BE2C (cell line): ENCODE results near the gene MICU2.

Experiments
- DNase-seq: peaks from one replicate; pipeline ENCODE4 v3.0.0-alpha.2; 2020
- H3K27me3 ChIP-seq: fragments of 250-450 bp; sonication (Bioruptor Pico); 2 replicates; pipeline ENCODE4 v1.5.1; 2020; ENCODE audit warnings: mild to moderate bottlenecking
- H3K36me3 ChIP-seq: fragments of 250-450 bp; sonication (Bioruptor Pico); 2 replicates; pipeline ENCODE4 v1.5.1; 2020; ENCODE audit warnings: mild to moderate bottlenecking
- H3K4me1 ChIP-seq: fragments of 250-450 bp; sonication (Bioruptor Pico); 2 replicates; pipeline ENCODE4 v1.5.1; 2020
- H3K4me3 ChIP-seq: 2 replicates; pipeline ENCODE4 v1.5.1; 2011; ENCODE audit warnings: low read depth, low read length
- H3K9me3 ChIP-seq: fragments of 250-450 bp; sonication (Bioruptor Pico); 2 replicates; pipeline ENCODE4 v1.5.1; 2020
- CTCF ChIP-seq: IDR thresholded peaks from 2 replicates; pipeline ENCODE4 v1.5.1; 2012; ENCODE audit warnings: mild to moderate bottlenecking, low read depth, low read length

The MICU2 gene

GRCh38 chr13:21538280-21538679, 65.7 kb downstream of the MICU2 start:
- Histone ChIP-seq H3K36me3 (no peaks in the 10 kb centered on the region), H3K27me3 (no peaks in the 10 kb centered on the region), H3K4me3 (no peak overlapping the region), H3K4me1 (no peaks in the 10 kb centered on the region), H3K9me3 (no peaks in the 10 kb centered on the region)
- no peak for TF ChIP-seq CTCF
- no peak for DNase-seq

- no peak for TF ChIP-seq CTCF
- no peaks in the 10 kb centered on the region for H3K27me3 ChIP-seq
- no peaks in the 10 kb centered on the region for H3K36me3 ChIP-seq
- no peak overlapping the region for H3K4me3 ChIP-seq
- H3K4me1 ChIP-seq = no peaks in the 10 kb centered on the region
- H3K9me3 ChIP-seq = no peaks in the 10 kb centered on the region
- DNase-seq = no peak
Observed at GRCh38 chr13:21537105-21537504, 66.9 kb downstream of the MICU2 start.

GRCh38 chr13:21534760-21535159, 69.2 kb downstream of the MICU2 start:
- DNase-seq = no peak
- TF ChIP-seq CTCF = no peak
- Histone ChIP-seq H3K27me3 (no peaks in the 10 kb centered on the region), H3K9me3 (no peaks in the 10 kb centered on the region), H3K4me1 (no peaks in the 10 kb centered on the region), H3K36me3 (no peaks in the 10 kb centered on the region), H3K4me3 (no peak overlapping the region)

- Histone ChIP-seq H3K27me3 (no peaks in the 10 kb centered on the region), H3K4me3 (no peak overlapping the region), H3K36me3 (no peaks in the 10 kb centered on the region), H3K9me3 (no peaks in the 10 kb centered on the region), H3K4me1 (no peaks in the 10 kb centered on the region)
- no peak for TF ChIP-seq CTCF
- no peak for DNase-seq
Observed at GRCh38 chr13:21531455-21531854, 72.5 kb downstream of the MICU2 start.

- TF ChIP-seq CTCF = no peak
- Histone ChIP-seq H3K36me3 (no peaks in the 10 kb centered on the region), H3K27me3 (no peaks in the 10 kb centered on the region), H3K4me1 (no peaks in the 10 kb centered on the region), H3K9me3 (no peaks in the 10 kb centered on the region), H3K4me3 (no peak overlapping the region)
- DNase-seq = peak; percentile 20
Observed at GRCh38 chr13:21530656-21531055, 73.3 kb downstream of the MICU2 start.

GRCh38 chr13:21529146-21529893, 74.7 kb downstream of the MICU2 start:
- no peaks in the 10 kb centered on the region for H3K27me3 ChIP-seq
- no peaks in the 10 kb centered on the region for H3K4me1 ChIP-seq
- DNase-seq = no peak
- TF ChIP-seq CTCF = no peak
- H3K9me3 ChIP-seq = no peaks in the 10 kb centered on the region
- H3K4me3 ChIP-seq = no peak overlapping the region
- no peaks in the 10 kb centered on the region for H3K36me3 ChIP-seq
